ENCODE results near the gene NEDD4.

DNA sequence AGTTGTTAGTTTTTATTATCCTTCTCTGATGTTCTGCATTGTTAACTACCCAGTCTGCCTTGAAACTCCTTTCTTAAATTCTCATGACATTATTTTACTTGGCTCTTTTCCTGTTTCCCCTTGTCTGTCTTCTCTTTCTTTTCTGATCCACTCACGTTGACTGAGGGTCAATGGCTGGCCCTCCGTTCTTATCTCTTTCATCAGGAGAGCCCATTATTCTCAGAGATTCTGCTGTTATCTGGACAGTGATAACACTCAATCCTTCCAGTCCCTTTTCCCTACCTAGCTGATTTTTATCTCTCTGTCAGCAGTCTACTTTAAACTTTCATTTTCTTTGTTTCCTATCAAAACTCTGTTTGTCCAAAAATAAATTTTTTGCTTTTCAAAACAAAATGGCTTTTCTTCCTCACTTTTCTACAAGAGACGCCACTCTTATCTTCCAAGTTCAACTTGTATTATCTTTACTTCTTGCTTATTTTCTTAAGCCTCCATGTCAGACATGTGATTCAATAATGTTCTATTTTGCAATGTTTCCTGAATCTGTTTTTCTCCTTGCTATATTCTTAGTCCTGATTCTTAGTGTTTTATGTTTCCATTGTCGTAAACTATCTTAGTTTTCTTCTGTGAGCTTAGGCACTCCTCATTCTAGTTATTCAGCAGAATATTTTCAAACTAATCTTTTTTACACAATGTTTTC is 120.2 kb downstream of the NEDD4 start:
- no peak for TF ChIP-seq CTCF (IDR thresholded peaks at IDR 0.05; ENCODE audit: low read depth, low read length)
- no peak for TF ChIP-seq POLR2A (IDR thresholded peaks at IDR 0.05; ENCODE audit: extremely low read depth, insufficient read length)
- no peak for TF ChIP-seq MAX (IDR thresholded peaks at IDR 0.05; ENCODE audit: low read depth, low read length)

Data from NB4 (cell line).